NCI-H82 (cell line): ENCODE measurements around the gene ANXA7.
"Not testable (repeated sequence)": the region's sequence is repeated elsewhere in the genome, so short reads cannot be mapped to it uniquely, and the experiment has no call there.

ENCODE experiments used
- DNase-seq: peaks from one replicate; lab custom pipeline; 2025; lab: John Stamatoyannopoulos, UW

ANXA7 gene

GRCh38 chr10:73338801-73339368, 75.0 kb downstream of the ANXA7 start:
- no peak for DNase-seq

GRCh38 chr10:73333202-73333601, 80.7 kb downstream of the ANXA7 start:
- DNase-seq, result no peak

- DNase-seq, result no peak
Observed at GRCh38 chr10:73332379-73332778, 81.5 kb downstream of the ANXA7 start.

- not testable (repeated sequence) for DNase-seq
Observed at GRCh38 chr10:73328523-73328922, 85.3 kb downstream of the ANXA7 start.

GRCh38 chr10:73325290-73325689, 88.6 kb downstream of the ANXA7 start:
- DNase-seq, result not testable (repeated sequence)
